Osteoblast (primary cell): ENCODE results near the gene CKAP5. TPM values are rescaled to one million over a fixed set of nuclear protein-coding genes. Genes with fewer than 3 reads are reported as not detected.
A peak's percentile ranks its signal among the peaks of the same experiment; 100 is the strongest.

Experiments
- DNase-seq: peaks from one replicate; pipeline ENCODE4 v3.0.0; 2011; ENCODE audit warnings: low spot score, mixed read lengths; ENCODE audit not compliant: insufficient read length; ENCODE audit errors: missing footprints
- H2AFZ ChIP-seq: 2 replicates; pipeline ENCODE4 v1.6.0; 2011; ENCODE audit warnings: mild to moderate bottlenecking, low read length
- H3K27ac ChIP-seq: 2 replicates; pipeline ENCODE4 v1.5.1; 2011; ENCODE audit warnings: mild to moderate bottlenecking, low read depth, low read length, moderate library complexity
- H3K27me3 ChIP-seq: 2 replicates; pipeline ENCODE4 v1.6.0; 2012; ENCODE audit warnings: mild to moderate bottlenecking, control low read depth, inconsistent platforms, low read length, moderate library complexity; ENCODE audit not compliant: insufficient read depth
- H3K36me3 ChIP-seq: 2 replicates; pipeline ENCODE4 v1.5.1; 2011; ENCODE audit warnings: mild to moderate bottlenecking, low read length, control low read depth, moderate library complexity; ENCODE audit not compliant: insufficient read depth
- H3K4me1 ChIP-seq: 2 replicates; pipeline ENCODE4 v1.5.1; 2011; ENCODE audit warnings: mild to moderate bottlenecking, low read length, control low read depth, moderate library complexity; ENCODE audit not compliant: insufficient read depth
- H3K4me2 ChIP-seq: 2 replicates; pipeline ENCODE4 v1.6.0; 2011; ENCODE audit warnings: mild to moderate bottlenecking, low read length; ENCODE audit not compliant: insufficient read depth
- H3K4me3 ChIP-seq: fragments of 200-600 bp; sonication (generic); 3 replicates; pipeline ENCODE4 v1.5.1; 2012; ENCODE audit warnings: mild to moderate bottlenecking, low read length, inconsistent platforms; ENCODE audit not compliant: insufficient read depth
- H3K79me2 ChIP-seq: 2 replicates; pipeline ENCODE4 v1.6.0; 2012; ENCODE audit warnings: mild to moderate bottlenecking, low read length, control low read depth, inconsistent platforms; ENCODE audit not compliant: insufficient read depth
- H3K9me3 ChIP-seq: 2 replicates; pipeline ENCODE4 v1.5.1; 2011; ENCODE audit warnings: low read depth, low read length, control low read depth
- H4K20me1 ChIP-seq: 2 replicates; pipeline ENCODE4 v1.6.0; 2012; ENCODE audit warnings: mild to moderate bottlenecking, low read length, control low read depth; ENCODE audit not compliant: insufficient read depth
- total RNA-seq: library from RNA; depleted of rRNA; stranded (reverse); fragments of >200 nt; gene quantifications from 2 replicates; pipeline ENCODE4 v1.2.3, GENCODE V29; 2012
- TF ChIP-seq, protein P1 (sequence below): IDR thresholded peaks from 2 replicates; pipeline ENCODE4 v1.5.1; 2011; ENCODE audit warnings: mild to moderate bottlenecking, low read depth, low read length, moderate library complexity; ENCODE audit errors: extremely low read depth

CKAP5 gene
- total RNA-seq, 1 donor = 56.5 TPM

DNA sequence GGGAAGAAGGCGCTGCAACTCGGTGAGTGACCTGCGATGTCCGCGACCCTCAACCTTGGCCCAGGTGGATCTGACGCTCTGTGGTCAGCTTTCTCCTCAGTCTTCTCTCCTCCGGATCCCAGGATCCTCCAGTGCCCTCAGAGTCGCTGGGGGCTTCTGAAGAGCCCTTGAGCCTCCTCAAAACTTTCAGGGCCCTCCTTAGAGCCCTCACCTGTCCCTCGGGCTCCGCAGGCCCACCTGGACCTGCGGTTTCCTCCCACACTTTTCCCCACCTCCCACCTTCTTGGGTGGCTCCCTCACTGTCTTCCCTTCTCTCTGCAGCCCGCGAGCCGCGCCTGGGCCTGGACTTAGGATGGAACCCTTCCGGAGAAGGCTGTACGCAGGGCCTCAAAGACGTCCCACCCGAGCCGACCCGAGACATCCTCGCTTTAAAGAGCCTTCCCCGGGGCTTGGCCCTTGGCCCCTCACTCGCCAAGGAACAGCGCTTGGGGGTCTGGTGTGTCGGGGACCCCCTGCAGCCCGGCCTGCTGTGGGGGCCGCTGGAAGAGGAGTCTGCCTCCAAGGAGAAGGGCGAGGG, 144.9 kb downstream of the CKAP5 start:
- peak overlapping the region; percentile 84 for H3K4me3 ChIP-seq
- peak overlapping the region; percentile 97 for H3K4me2 ChIP-seq
- no peaks in the 10 kb centered on the region for H3K9me3 ChIP-seq
- H3K4me1 ChIP-seq = peaks cover 28% of the 10 kb centered on the region
- H3K27me3 ChIP-seq = no peaks in the 10 kb centered on the region
- H3K27ac ChIP-seq = peak overlapping the region; percentile 98
- TF ChIP-seq, protein P1, sequence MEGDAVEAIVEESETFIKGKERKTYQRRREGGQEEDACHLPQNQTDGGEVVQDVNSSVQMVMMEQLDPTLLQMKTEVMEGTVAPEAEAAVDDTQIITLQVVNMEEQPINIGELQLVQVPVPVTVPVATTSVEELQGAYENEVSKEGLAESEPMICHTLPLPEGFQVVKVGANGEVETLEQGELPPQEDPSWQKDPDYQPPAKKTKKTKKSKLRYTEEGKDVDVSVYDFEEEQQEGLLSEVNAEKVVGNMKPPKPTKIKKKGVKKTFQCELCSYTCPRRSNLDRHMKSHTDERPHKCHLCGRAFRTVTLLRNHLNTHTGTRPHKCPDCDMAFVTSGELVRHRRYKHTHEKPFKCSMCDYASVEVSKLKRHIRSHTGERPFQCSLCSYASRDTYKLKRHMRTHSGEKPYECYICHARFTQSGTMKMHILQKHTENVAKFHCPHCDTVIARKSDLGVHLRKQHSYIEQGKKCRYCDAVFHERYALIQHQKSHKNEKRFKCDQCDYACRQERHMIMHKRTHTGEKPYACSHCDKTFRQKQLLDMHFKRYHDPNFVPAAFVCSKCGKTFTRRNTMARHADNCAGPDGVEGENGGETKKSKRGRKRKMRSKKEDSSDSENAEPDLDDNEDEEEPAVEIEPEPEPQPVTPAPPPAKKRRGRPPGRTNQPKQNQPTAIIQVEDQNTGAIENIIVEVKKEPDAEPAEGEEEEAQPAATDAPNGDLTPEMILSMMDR = no peak
- peak overlapping the region; percentile 100 for H2AFZ ChIP-seq
- peaks cover 28% of the 10 kb centered on the region for H4K20me1 ChIP-seq
- peaks cover 86% of the 10 kb centered on the region for H3K79me2 ChIP-seq
- H3K36me3 ChIP-seq = peaks cover 42% of the 10 kb centered on the region
- peak; percentile 47 for DNase-seq

DNA sequence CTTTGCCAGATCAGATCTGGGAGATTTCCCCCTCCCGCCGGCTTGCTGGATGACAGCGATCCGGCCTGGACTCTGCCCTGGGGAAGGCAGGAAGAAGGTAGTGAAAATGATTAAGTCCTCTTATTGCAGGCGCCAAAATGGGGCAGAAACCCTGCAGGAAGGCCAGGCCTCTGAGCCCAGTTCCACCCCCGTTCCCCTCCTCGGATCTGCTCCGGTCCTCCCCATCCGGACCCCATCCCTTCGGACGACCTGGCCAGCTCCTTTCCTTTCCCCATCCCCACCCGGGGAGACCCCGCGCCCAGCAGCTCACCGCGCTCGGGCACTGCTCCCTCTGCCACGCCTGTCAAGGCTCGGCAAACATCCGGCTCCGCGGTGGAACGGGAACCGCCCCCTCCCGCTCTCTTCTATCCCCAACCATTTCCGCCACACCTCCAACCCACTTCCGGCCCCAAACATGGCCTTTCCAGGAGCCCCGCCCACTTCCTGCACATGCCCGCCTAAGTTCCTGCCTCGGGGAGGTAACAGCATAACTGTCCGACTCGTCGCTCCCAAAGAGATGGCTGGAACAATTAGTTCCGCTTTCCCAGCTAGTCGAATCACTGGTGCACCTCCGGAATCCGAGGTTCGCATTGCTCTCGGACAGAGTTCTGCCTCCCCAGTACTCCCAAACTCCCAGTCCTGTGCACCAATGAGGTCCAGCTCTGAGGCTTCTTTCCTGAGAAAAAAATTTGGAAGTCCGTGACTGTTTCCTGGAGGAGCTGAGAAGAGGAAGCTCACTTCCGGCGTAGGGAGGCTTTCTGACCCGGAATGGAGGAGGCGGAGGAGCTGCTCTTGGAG, 145.6 kb downstream of the CKAP5 start, which contains the start of the genes ARHGAP1 and ZNF408:
Gene ARHGAP1 (minus strand): TSS at position 379 of the 837 bp plus-strand sequence. CDS start 4,512 bp downstream, outside the sequence.
Gene ZNF408 (plus strand): TSS at position 791 of the 837 bp plus-strand sequence. CDS start 17 bp downstream, at position 808.
- no peaks in the 10 kb centered on the region for H3K27me3 ChIP-seq
- TF ChIP-seq, protein P1 = no peak
- H3K4me3 ChIP-seq = peak within 1 kb of the TSS; percentile 84
- peaks cover 28% of the 10 kb centered on the region for H4K20me1 ChIP-seq
- peak within 1 kb of the TSS; percentile 100 for H2AFZ ChIP-seq
- peak within 1 kb of the TSS; percentile 98 for H3K27ac ChIP-seq
- peaks cover 89% of the 10 kb centered on the region for H3K79me2 ChIP-seq
- peak; percentile 98 for DNase-seq
- peaks cover 43% of the 10 kb centered on the region for H3K36me3 ChIP-seq
- peak within 1 kb of the TSS; percentile 97 for H3K4me2 ChIP-seq
- peaks cover 28% of the 10 kb centered on the region for H3K4me1 ChIP-seq
- no peaks in the 10 kb centered on the region for H3K9me3 ChIP-seq

DNA sequence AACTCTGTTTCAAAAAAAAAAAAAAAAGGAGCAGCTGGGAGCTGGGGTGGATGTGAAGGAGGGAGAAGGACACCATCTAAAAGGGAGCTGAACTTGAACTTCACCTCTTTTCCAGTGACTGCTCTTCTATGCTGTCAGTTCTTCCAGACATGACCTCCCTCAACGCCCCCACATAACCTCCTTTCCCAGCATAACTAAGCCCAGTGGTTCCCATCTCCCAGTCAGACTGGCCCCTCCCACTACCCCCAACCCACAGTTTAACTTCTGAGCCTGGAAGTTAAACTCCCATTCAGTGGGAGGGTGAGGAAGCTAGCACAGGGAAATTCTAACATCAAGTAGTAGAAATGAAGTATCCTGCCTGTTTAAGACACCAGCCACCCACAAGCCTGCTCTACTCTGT, 147.5 kb downstream of the CKAP5 start:
- Histone ChIP-seq H3K9me3 (no peaks in the 10 kb centered on the region), H2AFZ (no peak overlapping the region), H3K27me3 (no peaks in the 10 kb centered on the region), H3K4me2 (peak overlapping the region; percentile 87), H3K36me3 (peaks cover 42% of the 10 kb centered on the region), H3K4me1 (peaks cover 36% of the 10 kb centered on the region), H3K79me2 (peaks cover 83% of the 10 kb centered on the region), H3K27ac (peak overlapping the region; percentile 3), H3K4me3 (peak overlapping the region; percentile 84), H4K20me1 (peaks cover 23% of the 10 kb centered on the region)
- TF ChIP-seq, protein P1 = no peak
- DNase-seq = no peak

DNA sequence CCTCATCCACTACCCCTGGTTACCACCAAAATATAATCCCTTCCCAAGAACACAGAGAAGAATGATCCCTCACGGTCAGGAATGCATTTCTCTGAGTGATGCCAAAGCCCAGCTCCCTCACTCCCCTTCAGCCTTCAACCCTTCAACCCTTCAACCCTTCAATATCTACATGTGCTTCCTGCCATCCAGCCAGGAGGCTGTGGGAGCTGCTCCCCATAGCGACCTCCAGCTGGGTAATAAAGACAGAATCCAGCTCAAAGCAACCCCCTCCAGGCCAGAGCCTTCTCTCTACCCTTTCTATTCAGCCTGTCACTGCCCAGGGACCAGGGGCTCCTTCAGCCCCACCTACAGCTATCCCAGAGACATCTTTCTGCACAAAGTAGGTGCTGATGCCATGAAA, 148.4 kb downstream of the CKAP5 start:
- Histone ChIP-seq H3K79me2 (peaks cover 75% of the 10 kb centered on the region), H2AFZ (no peak overlapping the region), H3K4me3 (no peak overlapping the region), H3K4me1 (peaks cover 36% of the 10 kb centered on the region), H4K20me1 (peaks cover 19% of the 10 kb centered on the region), H3K27me3 (no peaks in the 10 kb centered on the region), H3K9me3 (no peaks in the 10 kb centered on the region), H3K4me2 (peak overlapping the region; percentile 9), H3K27ac (peak overlapping the region; percentile 52), H3K36me3 (peaks cover 37% of the 10 kb centered on the region)
- TF ChIP-seq, protein P1 = no peak
- no peak for DNase-seq
